Cerebellar nuclear complex (tissue), 1 donor: Measurements from ENCODE around the gene FBXO39.
"Not testable (repeated sequence)": the region's sequence is repeated elsewhere in the genome, so short reads cannot be mapped to it uniquely, and the experiment has no call there.

Experiments
- DNase-seq, 2 experiments: peaks; one replicate each; lab custom pipeline; 2025; lab: John Stamatoyannopoulos, UW

Gene FBXO39

DNA sequence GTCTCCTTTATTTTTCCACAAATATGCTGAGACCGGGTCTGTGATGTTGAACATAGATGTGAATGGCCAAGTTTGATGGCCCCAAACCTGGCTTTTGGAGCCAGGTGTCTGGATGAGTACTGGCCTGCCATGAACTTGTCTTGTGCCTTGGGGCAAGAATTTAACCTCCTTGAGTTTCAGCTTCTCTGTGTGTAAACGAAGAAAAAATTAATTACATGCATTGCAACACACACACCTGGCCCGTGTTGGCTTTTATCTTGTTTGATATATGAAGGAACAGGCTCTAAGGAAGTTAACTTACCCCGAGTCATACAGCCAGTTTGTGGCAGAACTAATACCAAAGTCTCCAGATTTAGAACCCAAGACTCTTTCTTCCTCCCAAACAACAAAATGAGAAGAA lies 13.1 kb downstream of the FBXO39 start:
- no peak for DNase-seq

DNA sequence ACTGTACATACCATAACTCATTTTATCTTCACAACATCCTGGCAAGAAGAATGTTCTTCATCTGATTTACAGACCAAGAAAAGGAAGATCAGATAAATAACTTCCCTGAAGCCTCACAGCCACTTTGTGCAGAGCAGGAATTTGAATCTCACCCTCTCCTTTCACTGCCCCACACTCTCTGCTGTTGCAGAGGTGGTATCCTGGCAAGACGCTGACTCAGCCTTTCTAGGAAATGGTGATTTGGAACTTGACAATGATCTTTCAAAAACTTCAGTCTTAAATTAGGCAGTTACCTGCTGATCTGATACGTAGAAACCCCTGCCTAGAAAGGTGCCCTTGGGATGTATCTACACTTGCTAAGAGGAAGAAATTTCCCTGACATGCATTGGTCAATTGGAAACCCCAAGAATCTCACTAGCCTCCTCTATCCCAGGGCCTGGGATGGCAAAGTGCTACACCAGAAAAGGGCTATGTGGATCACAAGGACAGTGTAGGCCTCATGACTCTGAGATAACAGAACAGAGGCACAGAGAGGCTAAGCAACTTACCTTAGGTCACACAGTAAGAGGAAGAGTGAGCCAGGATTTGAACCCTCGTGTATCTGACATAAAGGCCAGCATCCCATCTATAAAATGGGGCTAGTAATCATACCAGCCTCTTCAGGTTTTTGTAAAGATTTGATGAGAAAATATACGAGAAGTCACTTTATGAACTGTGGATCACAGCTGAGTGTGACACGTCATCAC lies 17.9 kb downstream of the FBXO39 start:
- DNase-seq = no peak

GRCh38 chr17:6796017-6796886 lies 20.2 kb downstream of the FBXO39 start:
- DNase-seq = no peak

DNA sequence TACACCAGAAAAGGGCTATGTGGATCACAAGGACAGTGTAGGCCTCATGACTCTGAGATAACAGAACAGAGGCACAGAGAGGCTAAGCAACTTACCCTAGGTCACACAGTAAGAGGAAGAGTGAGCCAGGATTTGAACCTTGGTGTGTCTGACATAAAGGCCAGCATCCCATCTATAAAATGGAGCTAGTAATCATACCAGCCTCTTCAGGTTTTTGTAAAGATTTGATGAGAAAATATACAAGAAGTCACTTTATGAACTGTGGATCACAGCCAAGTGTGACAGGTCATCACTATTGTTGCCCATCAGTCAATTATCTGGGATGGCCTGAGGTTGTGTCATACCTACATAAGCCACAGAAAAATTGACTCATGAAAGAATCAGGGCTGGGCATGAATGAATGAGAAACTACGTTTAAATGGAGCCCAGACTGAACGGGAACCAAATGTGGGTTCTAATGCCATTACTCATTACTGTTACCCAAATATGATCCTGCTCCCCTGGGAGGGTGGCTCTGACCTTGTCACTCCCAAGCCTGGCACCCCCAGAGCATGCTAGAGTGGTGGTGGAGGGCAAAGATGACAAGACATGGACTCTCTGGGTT lies 21.0 kb downstream of the FBXO39 start:
- no peak for DNase-seq

GRCh38 chr17:6797718-6798351 lies 21.8 kb downstream of the FBXO39 start:
- no peak for DNase-seq

- DNase-seq = no peak
These were observed 23.7 kb downstream of the FBXO39 start for GRCh38 chr17:6799738-6800137.

DNA sequence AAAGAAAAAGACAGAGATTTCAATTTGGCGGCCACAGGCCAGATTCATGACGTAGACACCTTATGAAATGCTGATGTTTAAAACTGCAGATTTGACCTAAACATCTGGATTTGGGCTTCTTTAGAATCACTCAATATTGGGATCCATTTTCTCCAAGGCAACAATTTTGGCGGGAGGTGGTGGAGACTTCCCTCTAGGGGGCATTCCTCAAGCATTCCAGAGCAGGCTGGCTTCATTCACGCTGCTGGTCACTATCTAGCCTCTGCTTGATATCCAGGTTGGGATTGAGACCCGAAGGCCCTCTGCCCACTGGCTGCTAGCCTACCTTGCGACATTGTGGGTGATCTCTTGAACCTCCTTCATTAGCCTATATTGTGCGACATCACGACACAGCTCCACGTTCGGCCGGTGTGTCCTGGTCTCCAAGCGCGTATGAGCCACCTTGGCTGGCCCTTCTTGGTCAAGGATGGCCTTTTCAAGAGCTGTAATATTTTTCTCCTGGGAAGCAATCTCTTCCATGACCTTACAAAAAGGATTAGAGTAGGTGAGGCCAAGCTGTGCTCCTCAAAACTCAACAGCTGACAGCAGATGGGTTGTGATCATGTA lies 24.5 kb downstream of the FBXO39 start:
- no peak for DNase-seq

- DNase-seq = no peak
These were observed 35.5 kb downstream of the FBXO39 start for GRCh38 chr17:6811510-6811909.

GRCh38 chr17:6812295-6812694 lies 36.3 kb downstream of the FBXO39 start:
- no peak for DNase-seq

GRCh38 chr17:6815775-6816174 lies 39.8 kb downstream of the FBXO39 start:
- DNase-seq = no peak

DNA sequence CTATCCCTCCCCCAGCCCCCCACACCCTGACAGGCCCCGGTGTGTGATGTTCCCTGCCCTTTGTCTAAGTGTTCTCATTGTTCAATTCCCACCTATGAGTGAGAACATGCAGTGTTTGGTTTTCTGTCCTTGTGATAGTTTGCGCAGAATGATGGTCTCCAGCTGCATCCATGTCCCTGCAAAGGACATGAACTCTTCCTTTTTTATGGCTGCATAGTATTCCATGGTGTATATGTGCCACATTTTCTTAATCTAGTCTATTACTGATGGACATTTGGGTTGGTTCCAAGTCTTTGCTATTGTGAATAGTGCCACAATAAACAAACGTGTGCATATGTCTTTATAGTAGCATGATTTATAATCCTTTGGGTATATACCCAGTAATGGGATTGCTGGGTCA lies 40.4 kb downstream of the FBXO39 start:
- not testable (repeated sequence) for DNase-seq

GRCh38 chr17:6818938-6819337 lies 42.9 kb downstream of the FBXO39 start:
- DNase-seq = no peak

DNA sequence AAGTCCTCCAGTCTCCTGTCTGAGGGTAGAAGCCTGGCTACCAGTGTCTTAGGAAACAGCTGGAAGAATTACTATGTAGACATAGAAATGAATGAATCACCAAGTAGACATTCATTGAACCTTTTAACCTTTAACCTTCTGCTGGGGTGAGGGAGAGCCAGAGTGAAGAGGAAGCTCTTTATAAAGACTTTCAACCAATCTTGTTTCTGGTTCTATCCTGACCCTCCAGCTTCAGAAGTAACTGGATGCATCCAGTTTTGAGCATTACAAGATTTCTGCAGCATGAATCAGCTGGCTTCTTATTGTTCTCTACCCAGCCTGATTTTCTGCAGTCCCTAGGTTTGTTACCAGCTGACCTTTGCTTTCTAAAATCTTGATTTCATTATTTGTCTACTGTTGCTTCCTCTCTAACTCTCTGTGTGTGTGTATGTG lies 47.0 kb downstream of the FBXO39 start:
- no peak for DNase-seq

DNA sequence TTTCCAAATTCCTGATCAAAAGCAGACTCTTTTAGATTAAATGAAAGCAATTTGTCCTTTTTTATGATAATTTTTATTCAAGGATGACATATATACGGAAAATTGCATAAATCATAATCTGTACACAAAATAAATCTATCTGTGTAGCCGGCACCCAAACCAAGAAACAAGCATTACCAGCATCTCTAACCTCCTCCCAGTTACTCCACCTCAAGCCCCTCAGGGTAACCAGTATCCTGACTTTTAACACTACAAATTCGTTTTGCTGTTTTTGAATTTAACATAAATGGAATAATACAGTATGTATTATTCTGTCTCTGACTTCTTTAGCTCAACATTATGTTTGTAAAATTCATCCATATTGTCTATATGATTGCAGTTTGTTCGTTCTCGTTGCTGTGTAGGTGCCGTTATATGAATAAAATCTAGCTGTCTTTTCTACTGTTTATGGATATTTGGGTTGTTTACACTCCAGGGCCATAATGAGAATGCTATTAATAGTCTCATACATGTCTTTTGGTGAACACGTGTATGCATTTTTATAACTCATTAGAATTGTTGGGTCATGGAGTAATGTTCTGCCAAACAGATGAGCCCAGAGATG lies 54.5 kb downstream of the FBXO39 start:
- no peak for DNase-seq

GRCh38 chr17:6831661-6832263 lies 55.7 kb downstream of the FBXO39 start, which contains the start of gene TEKT1:
Gene TEKT1, minus strand, starts transcription at chr17:6831729. Its CDS starts 1,353 bp downstream, at chr17:6830376.
- DNase-seq = no peak
